Stimulated activated CD4-positive, alpha-beta T cell treated with anti-CD3 and anti-CD28 coated beads, Interleukin-2, amount 100 ng/mL, for 48 hours (primary cell): ENCODE data around the gene ANO6.
"Not testable (repeated sequence)": the region's sequence is repeated elsewhere in the genome, so short reads cannot be mapped to it uniquely, and the experiment has no call there.

ENCODE experiments used
- DNase-seq, 2 donors: peaks; one replicate each; pipeline ENCODE4 v3.0.0-alpha.2; 2020

Gene ANO6

DNA sequence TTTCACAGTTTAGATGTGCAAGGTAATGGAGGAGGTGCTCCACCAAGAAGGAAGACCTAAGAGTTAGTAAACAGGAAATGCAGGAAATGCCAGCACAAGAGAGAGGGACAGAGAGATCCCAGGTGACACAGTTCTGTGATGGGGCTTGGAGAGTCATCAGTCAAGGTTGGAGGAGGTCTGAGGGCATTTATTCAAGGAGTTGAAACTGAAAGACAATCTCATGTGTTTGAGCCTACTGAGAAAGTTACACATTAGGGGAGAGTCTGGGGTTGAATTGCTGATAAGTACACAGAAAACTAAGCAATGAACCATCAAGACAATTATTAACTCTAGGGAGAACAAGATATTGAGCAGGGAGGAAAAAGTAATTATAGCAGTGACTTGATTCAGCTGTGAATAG is 138.5 kb downstream of the ANO6 start:
- DNase-seq, result no peak

DNA sequence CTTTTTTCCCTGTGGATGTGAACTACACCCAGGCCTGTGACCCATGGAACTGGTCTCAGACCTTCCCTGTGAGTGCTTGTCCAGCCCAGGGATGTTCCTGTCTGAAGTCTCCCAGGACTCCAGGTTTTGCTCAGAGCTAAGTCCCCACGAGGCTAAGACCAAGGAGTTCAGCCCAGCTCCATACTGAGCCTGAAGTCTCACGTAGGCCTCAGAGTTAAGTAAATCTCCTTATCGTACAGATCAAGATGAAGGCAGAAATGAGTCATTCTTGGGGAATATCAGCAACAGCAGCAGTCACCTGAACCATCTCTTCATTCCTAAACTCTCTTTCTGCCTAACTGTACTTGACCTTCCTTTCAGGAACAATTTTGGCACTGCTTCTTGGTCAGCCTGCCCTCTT is 139.8 kb downstream of the ANO6 start:
- DNase-seq, result no peak

DNA sequence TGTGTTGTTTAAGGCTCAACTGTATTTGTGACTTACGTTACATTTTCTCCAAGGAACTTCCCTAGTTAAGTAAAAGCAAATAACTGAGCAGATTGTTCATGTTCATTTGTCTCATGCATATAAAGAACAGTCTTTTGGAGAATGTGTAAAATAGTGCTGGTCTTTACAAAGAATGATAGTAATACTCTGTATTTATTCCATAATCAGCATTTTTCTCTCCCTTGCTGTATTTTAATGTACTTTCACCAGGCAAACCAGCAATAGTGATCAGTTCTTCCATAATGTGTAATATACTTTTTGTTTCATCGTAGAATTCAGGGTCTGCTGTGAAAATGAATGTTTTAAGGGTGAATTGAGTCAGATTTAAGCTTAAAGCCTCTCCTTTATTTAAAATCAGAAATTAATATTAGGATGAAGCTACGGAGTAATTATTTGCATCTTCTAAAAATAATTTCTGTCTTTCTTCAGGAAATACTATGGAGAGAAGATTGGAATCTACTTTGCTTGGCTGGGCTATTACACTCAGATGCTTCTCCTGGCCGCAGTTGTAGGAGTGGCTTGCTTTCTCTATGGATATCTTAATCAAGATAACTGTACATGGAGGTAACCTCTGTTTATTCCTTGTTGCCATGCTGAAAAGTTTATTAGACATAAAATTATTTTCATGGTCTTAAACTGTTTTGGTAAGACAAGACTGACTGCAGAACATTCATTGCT is 141.1 kb downstream of the ANO6 start:
- DNase-seq, result no peak

DNA sequence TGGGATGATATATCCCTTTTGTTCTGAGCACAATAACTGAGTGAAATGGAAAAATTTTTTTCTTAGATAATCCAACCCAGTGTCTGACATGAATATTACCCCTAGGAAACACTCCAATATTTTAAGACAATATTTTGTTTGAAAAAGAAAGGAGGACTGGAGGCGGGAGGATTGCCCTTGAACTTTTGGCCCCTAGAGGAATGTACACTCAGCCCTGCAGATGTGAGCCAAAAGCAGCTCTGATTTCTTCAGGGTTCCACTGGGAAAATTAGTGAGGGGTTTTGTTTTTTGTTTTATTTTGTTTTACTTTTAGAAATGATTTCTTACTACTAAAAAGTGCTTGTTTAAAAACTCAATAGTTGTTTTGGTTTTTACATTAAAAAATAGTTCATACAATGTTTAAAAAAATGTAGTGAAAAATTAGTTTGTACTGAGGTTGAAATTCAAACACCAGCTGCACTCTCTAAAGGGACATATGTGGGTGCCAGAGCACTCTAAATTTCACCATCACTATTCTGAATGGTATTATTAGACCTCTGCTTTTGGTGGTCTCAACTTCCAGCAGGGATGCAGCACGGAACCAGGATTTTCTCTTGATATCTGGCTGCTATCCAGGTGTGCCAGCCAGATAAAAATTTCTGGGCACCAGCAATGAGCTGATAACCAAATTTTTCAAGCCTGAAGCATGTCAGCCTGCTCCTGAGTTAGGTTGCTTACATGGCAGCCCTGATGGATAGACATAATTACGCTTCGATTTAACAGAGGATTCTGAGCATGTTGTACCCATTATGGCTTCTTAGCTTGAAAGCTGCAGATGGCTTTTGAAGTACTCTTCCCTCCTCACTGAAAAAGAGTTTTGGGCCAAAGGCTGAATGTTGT is 141.9 kb downstream of the ANO6 start:
- no peak for DNase-seq

DNA sequence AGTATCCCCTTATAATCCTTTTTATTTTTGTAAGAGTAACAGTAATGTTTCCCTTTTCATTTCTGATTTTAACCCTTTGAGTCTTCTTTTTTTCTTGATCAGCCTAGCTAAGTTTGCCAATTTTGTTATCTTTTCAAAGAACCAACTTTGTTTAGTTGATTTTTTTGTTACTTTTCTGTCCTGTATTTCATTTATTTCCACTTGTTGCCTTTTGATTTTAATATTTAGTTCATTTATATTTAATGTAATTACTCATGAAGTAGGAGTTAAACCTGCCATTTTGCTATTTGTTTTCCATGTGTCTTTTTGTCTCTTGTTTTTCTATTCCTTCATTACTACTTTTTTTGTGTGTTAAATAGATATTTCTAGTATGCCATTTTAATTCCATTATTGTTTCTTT is 146.4 kb downstream of the ANO6 start:
- no peak for DNase-seq

DNA sequence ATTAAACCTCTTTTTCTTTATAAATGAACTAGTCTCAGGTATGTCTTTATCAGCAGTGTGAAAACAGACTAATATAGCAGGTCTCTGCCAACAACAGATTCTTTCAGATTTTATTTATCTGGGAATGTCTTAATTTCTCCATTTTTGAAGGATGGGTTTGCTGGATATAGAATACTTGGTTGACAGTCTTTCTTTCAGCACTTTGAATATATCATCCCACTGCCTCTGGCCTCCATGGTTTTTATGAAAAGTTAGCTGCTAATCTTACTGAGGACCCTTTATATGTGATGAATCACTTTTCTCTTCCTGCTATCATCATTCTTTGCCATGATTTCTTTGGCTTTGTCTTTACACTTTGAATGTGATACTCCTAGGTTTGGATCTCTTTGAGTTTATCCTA is 148.0 kb downstream of the ANO6 start:
- no peak for DNase-seq

DNA sequence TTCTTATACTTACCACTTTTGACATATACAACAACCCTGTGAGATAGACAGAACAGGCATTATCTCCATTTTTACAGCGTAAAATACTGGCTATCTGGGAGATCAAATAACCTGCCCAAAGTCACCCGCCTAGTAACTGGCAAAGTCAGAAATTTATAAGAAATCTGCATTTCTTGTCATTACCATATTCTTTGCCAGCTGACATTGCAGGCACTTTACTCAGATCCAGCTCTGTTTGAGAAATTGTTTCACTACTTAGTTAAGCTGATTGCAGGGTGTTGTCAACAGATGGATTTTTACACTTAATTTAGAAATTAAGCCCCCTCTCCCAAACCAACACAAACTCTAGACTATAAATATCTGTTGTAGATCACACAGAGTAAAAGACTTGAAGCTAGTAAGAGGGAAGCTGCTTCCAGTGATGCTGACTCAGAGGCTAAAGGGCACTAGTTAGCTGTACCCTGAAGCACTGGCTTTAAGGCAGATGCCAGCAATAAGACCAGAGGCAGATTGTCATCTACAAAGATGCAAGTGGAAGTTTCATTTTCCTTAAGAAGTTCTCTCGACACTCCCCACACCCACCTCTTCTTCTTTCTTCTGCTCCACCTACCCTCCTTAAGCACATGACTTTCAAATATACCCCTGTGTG is 153.1 kb downstream of the ANO6 start:
- no peak for DNase-seq

DNA sequence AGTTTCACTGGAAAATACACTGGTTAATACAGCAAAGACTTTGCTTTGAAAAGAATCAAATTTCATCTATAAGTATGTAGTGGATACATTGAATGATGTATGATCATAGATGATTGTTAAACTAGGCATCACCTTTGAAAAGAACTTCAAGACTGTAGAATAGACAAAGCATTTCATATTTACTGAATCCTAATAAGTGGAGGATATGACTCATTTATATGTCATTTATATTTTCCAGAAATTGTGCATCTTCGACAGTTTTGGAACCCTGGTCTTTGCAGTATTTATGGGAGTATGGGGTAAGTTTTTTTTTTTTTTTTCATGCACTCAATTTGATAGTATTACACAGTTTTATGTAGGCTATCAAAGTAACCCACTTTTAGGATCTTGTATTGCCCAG is 161.9 kb downstream of the ANO6 start:
- DNase-seq, result no peak

DNA sequence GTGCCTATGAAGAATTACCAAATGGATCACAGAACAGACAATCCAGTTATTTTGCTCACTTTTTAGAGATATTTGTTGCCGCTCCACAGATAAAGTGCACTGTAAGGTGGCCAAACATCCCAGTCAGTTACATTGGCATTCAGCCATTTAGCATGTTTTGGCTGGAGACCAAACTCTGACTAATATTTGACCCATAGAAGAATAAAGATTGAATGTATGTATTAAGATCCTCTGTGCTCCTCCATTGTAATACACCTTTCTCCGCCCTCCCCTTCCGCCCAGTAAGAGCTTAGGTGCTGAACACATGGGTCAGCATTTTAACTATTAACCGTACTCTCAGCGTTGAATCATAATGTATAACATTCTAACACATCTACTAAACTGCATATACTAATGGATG is 163.4 kb downstream of the ANO6 start:
- DNase-seq, result no peak

DNA sequence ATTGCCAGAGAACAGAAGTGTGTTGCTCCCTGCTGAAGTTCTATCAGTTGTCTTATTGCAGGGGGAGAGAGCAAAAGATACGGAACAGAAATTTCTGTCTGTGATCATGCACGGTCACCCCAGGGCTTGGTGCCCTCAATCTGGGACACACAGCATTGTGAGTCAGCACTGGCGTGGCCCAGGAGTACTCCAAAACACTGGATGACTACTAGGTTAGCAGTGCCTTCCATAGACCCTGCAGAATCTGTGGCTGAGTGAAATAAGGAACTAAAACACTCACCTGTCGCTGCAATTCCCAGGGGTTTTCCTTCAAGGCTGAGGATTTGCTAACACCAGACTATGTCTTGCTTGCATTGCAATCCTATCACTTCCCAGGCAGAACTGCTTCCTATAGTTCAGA is 165.5 kb downstream of the ANO6 start:
- DNase-seq, result no peak

DNA sequence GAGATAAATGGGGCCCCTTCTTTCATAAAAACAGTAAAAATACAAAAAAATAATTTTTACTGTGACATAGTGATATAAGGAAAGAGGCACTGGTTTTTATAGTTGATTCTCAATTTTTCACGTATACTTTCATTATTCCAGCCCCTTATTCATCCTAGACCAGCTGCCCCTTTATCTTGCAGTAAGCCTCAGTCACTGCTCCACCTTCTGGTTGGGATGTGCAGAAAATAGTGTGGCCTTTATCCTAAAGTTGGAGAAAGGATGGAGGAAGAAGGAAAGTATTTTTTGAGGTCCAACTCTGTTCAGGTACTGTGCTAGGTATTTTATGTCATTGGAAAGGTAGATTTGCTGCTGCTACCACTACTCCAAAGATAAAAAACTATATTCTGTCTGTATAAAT is 172.7 kb downstream of the ANO6 start:
- no peak for DNase-seq

DNA sequence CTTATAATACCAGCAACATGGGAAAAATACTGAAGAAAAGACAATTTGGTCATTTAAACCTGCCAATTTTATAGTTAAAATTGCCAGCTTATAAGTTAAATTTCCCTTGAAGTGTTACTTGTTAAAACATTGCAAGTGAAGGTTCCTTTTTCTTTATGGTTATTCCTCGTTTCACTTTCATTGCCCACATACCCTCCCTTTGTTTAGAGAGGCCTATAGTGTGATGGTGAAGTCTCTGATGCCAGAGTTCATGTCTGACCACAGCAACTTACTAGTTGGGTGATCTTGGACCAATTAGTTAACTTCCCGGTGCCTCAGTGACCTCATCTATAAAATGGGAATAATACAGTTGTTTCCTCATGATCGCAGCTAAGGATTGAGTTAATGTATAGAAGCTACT is 173.5 kb downstream of the ANO6 start:
- no peak for DNase-seq

DNA sequence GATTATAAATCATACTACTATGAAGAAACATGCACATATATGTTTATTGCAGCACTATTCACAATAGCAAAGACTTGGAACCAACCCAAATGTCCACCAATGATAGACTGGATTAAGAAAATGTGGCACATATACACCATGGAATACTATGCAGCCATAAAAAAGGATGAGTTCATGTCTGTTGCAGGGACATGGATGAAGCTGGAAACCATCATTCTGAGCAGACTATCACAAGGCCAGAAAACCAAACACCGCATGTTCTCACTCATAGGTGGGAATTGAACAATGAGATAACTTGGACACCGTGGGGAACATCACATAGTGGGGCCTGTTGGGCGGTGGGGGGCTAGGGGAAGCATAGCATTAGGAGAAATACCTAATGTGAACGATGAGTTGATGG is 181.6 kb downstream of the ANO6 start:
- not testable (repeated sequence) for DNase-seq

DNA sequence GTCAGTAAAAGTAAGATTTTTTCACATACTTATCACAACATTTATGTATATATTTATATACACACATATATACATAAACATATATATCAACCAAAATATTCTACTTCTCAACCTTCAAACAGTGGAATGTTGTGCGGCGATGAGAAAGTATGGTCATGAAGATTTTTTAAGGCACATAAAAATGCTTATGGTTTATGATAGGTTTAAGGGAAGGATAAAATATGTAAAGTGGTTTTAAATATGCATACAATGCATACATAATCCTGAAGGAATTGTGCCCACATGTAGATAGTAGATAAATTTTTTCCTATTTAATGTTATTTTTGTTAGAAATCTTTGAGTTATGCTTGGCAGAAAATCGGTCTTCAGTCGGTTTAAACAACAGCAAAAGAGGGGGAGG is 182.7 kb downstream of the ANO6 start:
- DNase-seq, result no peak

DNA sequence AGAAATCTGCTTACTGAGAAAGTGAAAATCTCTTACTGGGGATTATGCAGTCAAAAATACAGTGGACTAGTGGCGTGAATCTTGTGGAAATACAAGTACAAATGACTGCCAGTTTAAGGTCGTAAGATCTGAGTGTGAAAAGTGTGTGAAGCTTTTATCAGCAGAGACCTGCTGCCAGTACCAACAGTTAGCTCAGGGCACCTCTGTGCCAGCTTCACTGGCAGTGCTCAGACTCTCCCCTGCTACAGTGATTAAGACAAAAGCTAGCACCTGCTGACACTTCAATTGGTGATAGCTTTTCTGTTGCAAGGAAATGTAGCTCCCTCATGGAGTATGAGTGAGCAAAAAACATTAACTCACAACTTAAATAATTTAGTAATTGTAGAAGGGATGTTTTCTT is 185.1 kb downstream of the ANO6 start:
- DNase-seq, result no peak

DNA sequence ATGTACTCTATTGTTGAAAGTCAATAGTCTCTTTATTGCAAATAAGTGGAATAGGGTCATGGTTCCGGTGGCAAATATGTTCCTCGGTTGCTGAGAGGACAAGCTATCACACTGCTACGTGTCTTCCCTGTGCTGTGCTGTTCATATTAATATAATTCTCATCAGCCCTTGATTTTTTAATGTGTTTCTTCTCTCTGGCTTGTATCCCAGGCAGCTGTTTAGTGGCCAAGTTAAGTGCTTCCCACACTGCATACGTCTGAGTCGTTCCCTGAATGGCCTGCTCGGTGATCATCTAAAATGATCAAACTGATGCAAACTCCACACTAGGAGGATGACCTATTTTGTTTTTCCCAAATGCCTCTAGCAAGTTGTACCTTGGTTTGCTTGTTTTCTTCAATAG is 186.4 kb downstream of the ANO6 start:
- DNase-seq, result no peak

DNA sequence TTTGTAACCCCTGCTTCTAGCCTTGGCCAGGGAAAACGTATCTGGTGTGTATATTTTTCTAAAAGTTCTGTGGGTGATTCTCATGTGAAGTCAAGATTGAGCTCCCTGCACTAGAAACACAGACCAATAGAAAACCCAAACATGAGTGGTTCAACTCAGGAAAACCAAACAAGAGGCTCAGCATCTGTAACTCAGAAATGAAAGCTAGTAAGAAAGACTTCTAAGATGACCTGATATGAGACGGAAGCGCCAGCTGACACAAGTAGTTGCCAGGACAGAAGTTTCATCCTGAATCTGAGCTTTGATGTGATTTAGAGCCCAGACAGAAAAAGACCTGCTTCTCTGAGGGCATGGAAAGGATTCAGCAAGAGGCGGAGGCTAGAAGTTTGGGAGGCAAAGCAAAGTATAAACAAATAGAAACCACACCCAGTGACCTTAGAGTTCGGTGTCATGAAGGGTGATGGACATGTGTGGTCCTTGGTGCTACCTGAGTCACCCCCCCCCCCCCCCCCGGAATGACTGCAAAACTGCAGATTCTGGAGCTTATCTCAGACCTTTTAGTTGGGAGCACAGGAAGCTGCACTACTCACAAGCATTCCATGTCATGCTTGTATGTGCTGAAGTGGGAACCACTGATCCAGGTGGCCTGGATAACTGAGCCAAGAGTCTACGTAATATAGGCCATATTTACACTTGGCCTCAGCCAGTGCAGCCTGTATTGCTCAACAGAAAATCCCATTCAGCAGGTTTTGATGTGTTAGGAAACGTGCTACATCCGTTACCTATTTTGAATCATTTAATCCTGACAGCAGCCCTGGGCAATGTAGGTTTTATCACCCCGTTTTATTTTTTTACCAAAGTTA is 191.3 kb downstream of the ANO6 start:
- DNase-seq, result no peak

DNA sequence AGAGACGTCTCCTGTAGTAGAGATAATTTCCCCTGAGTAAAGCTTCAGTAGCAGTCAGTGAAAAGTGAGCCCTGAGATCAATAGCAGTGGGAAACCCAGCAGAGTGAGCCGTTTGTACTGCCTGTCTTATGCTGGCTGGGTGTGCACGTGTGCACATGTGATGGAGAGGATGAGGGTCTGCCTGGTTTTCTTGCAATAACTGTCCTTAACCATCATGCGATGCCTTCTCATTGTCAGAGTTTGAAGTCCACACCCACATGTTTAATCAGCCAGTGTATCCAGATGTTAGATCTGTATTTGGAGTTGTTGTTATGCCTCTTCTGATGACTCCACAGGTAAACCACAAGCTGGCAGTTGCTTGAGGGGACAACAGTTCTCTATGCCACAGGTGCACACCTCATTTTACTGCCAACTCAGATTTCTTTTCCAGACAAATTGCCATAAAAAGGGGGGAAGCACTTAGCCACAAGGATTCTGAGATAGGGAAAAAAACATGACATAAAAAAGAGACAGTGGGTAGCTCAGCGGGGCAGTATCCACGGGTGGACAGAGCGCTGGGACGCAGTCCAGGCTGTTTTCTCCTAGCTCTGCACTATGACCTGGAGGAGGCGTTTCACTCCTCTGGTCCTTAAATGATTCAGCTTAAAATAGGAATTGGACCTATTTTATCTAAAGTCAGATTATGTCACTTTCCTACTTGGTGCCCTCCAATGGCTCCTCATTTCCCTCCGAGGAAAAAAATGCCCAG is 192.3 kb downstream of the ANO6 start:
- DNase-seq, result no peak

DNA sequence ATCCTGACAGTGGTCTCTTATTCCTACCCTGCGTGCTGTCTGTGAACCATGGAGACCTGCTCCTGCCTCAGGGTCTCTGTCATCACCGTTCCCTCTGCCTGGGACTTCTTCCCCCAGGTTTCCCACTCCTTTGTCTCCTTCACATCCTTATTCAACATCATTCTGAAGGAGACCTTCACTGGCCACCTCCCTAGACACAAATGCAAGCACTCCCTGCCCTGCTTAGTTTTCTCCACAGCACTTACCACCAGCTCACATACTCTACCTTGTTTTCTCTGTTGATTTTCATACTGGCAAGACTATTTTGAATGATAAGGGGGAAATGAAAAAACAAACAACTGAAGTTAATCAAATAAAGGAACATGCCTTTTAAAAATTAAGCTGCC is 192.8 kb downstream of the ANO6 start:
- DNase-seq, result no peak

DNA sequence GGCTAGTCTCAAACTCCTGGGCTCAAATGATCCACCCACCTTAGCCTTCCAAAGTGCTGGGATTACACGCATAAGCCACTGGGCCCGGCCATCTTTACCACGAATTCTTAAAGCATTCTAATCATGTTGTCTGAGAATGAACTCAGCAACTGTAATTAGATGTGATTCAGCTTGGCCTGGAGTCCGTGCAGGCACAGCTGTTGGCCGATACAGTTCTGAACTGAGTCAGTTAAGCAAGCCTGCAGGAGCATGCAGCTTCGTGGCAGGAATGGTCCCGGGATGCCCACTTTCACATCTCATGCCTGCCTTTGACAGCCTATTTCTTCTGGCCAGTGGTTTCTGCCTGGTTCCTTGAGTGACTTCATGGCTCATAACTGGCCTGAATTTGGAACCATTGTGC is 194.1 kb downstream of the ANO6 start:
- no peak for DNase-seq

DNA sequence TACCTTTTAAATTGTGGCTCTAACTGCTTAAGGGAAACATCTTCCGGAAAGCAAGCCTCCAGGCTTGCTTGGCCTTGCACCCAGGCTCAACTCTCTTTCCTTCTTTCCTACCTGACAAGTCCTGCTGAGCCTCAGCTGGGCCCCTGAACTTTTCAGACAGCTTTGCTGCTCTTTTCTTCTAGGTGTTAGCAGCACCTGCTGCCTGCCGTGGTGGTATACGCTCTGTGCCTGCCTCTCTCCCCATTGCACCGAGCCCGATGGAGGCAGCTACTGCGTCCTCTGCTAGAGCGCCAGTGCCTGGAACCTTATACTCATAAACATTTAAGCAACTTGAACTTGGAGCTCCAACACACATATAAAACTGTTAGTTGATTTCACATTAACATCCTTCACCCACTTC is 195.7 kb downstream of the ANO6 start:
- no peak for DNase-seq

DNA sequence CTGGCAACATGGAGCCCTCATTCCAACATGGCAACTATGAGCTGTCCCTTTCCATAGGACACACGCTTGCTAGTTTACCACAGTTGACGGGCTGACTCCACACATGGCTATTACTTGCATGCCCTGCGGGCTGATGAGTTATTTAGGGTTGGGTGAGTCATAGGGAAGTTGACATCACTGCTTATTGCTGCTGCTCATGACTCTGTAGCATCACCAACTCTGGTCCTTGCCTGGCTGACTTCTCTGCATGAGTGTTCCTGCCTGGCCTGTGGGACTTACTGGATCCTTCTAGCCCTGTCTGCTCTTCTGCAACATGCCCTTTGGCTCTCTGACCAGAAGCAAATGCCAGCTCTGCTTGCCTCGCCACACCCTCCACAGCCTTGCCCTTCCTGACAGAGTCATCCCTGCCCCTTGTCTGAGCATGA is 199.5 kb downstream of the ANO6 start:
- peak; percentile 2 to 16 for DNase-seq
